ENCODE results near the gene PTPRM.

The PTPRM gene

DNA sequence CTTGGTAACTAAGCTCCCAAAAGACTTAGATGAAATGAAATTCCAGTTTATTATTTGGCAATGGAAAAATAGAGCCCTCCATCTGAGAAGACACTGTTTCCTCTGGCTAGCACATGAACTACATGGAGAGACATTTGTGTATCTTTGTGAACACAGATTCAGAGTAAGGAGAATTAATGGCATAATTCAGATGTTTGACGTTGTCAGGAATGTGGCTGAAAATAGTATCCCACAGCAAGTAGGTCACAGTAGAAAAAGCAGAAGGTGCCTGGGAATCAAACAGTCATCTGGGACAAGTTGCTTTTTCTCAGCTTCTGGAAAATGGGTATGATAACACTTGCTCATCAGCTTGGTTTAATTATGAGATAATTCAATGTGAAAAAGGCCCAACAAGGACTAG is 288.6 kb downstream of the PTPRM start:
- no peak overlapping the region for H2AFZ ChIP-seq (ENCODE audit: low read depth, low read length, severe bottlenecking)
- no peaks in the 10 kb centered on the region for H3K79me2 ChIP-seq (ENCODE audit: insufficient read depth, low read length)
- no peaks in the 10 kb centered on the region for H3K27me3 ChIP-seq (ENCODE audit: low read length)
- TF ChIP-seq CTCF (IDR thresholded peaks at IDR 0.05; ENCODE audit: insufficient read depth, low read length, poor library complexity, severe bottlenecking) (no peak), EZH2phosphoT487 (conservative IDR thresholded peaks at IDR 0.05; ENCODE audit: low read length) (no peak)
- H3K36me3 ChIP-seq (ENCODE audit: low read length) = no peaks in the 10 kb centered on the region
- H3K4me3 ChIP-seq (ENCODE audit: insufficient read depth, low read length, poor library complexity, severe bottlenecking) = no peak overlapping the region
- no peak overlapping the region for H3K4me2 ChIP-seq (ENCODE audit: low read depth, low read length, poor library complexity, severe bottlenecking)
- H3K9me2 ChIP-seq (replicated peaks; ENCODE audit: insufficient read depth, low read length) = no peaks in the 10 kb centered on the region
- no peaks in the 10 kb centered on the region for H3K9me3 ChIP-seq (ENCODE audit: insufficient read depth, low read length)
- H3K27ac ChIP-seq (ENCODE audit: low read depth, low read length) = no peak overlapping the region
- no peak overlapping the region for H3K9ac ChIP-seq (ENCODE audit: low read length)
- H4K20me1 ChIP-seq (ENCODE audit: low read depth, low read length) = no peaks in the 10 kb centered on the region
- H3F3A ChIP-seq (ENCODE audit: insufficient read depth) = no peaks in the 10 kb centered on the region

- Histone ChIP-seq H3K36me3 (ENCODE audit: low read length) (no peaks in the 10 kb centered on the region), H3F3A (ENCODE audit: insufficient read depth) (no peaks in the 10 kb centered on the region), H2AFZ (ENCODE audit: low read depth, low read length, severe bottlenecking) (no peak overlapping the region), H3K9me3 (ENCODE audit: insufficient read depth, low read length) (no peaks in the 10 kb centered on the region), H3K27me3 (ENCODE audit: low read length) (no peaks in the 10 kb centered on the region), H3K27ac (ENCODE audit: low read depth, low read length) (no peak overlapping the region), H3K9me2 (replicated peaks; ENCODE audit: insufficient read depth, low read length) (no peaks in the 10 kb centered on the region), H3K4me3 (ENCODE audit: insufficient read depth, low read length, poor library complexity, severe bottlenecking) (no peak overlapping the region), H4K20me1 (ENCODE audit: low read depth, low read length) (no peaks in the 10 kb centered on the region), H3K9ac (ENCODE audit: low read length) (no peak overlapping the region), H3K4me2 (ENCODE audit: low read depth, low read length, poor library complexity, severe bottlenecking) (no peak overlapping the region), H3K79me2 (ENCODE audit: insufficient read depth, low read length) (no peaks in the 10 kb centered on the region)
- TF ChIP-seq CTCF (IDR thresholded peaks at IDR 0.05; ENCODE audit: insufficient read depth, low read length, poor library complexity, severe bottlenecking) (no peak), EZH2phosphoT487 (conservative IDR thresholded peaks at IDR 0.05; ENCODE audit: low read length) (no peak)
Observed at GRCh38 chr18:7856116-7856515, 289.0 kb downstream of the PTPRM start.

GRCh38 chr18:7856733-7857132 is 289.6 kb downstream of the PTPRM start:
- Histone ChIP-seq H3K9ac (ENCODE audit: low read length) (no peak overlapping the region), H3K27ac (ENCODE audit: low read depth, low read length) (no peak overlapping the region), H2AFZ (ENCODE audit: low read depth, low read length, severe bottlenecking) (no peak overlapping the region), H3K9me2 (replicated peaks; ENCODE audit: insufficient read depth, low read length) (no peaks in the 10 kb centered on the region), H3K9me3 (ENCODE audit: insufficient read depth, low read length) (no peaks in the 10 kb centered on the region), H3K4me2 (ENCODE audit: low read depth, low read length, poor library complexity, severe bottlenecking) (no peak overlapping the region), H3K36me3 (ENCODE audit: low read length) (no peaks in the 10 kb centered on the region), H4K20me1 (ENCODE audit: low read depth, low read length) (no peaks in the 10 kb centered on the region), H3K27me3 (ENCODE audit: low read length) (no peaks in the 10 kb centered on the region), H3K79me2 (ENCODE audit: insufficient read depth, low read length) (no peaks in the 10 kb centered on the region), H3K4me3 (ENCODE audit: insufficient read depth, low read length, poor library complexity, severe bottlenecking) (no peak overlapping the region), H3F3A (ENCODE audit: insufficient read depth) (no peaks in the 10 kb centered on the region)
- TF ChIP-seq EZH2phosphoT487 (conservative IDR thresholded peaks at IDR 0.05; ENCODE audit: low read length) (no peak), CTCF (IDR thresholded peaks at IDR 0.05; ENCODE audit: insufficient read depth, low read length, poor library complexity, severe bottlenecking) (no peak)

- Histone ChIP-seq H3K36me3 (ENCODE audit: low read length) (no peaks in the 10 kb centered on the region), H3K9me3 (ENCODE audit: insufficient read depth, low read length) (no peaks in the 10 kb centered on the region), H3K79me2 (ENCODE audit: insufficient read depth, low read length) (no peaks in the 10 kb centered on the region), H3K9me2 (replicated peaks; ENCODE audit: insufficient read depth, low read length) (no peaks in the 10 kb centered on the region), H2AFZ (ENCODE audit: low read depth, low read length, severe bottlenecking) (no peak overlapping the region), H3K27me3 (ENCODE audit: low read length) (no peaks in the 10 kb centered on the region), H3K4me3 (ENCODE audit: insufficient read depth, low read length, poor library complexity, severe bottlenecking) (no peak overlapping the region), H3K27ac (ENCODE audit: low read depth, low read length) (no peak overlapping the region), H3K4me2 (ENCODE audit: low read depth, low read length, poor library complexity, severe bottlenecking) (no peak overlapping the region), H3K9ac (ENCODE audit: low read length) (no peak overlapping the region), H4K20me1 (ENCODE audit: low read depth, low read length) (no peaks in the 10 kb centered on the region), H3F3A (ENCODE audit: insufficient read depth) (no peaks in the 10 kb centered on the region)
- no peak for TF ChIP-seq EZH2phosphoT487 (conservative IDR thresholded peaks at IDR 0.05; ENCODE audit: low read length)
- no peak for TF ChIP-seq CTCF (IDR thresholded peaks at IDR 0.05; ENCODE audit: insufficient read depth, low read length, poor library complexity, severe bottlenecking)
Observed at GRCh38 chr18:7857562-7857961, 290.4 kb downstream of the PTPRM start.

Data from SU-DHL-6 (cell line).